HG03196 (cell line): ENCODE data around the gene SUSD2.
"Not testable (repeated sequence)": the region's sequence is repeated elsewhere in the genome, so short reads cannot be mapped to it uniquely, and the experiment has no call there.

Experiments used
- ATAC-seq: cut with Tn5 transposase; IDR thresholded peaks from one replicate; pipeline ENCODE4 v1.9.1; 2021; ENCODE audit not compliant: unreplicated experiment

The SUSD2 gene

GRCh38 chr22:24209016-24209415 lies 27.7 kb downstream of the SUSD2 start:
- ATAC-seq = no peak

GRCh38 chr22:24209687-24210086 lies 28.4 kb downstream of the SUSD2 start:
- no peak for ATAC-seq

GRCh38 chr22:24210409-24210808 lies 29.1 kb downstream of the SUSD2 start:
- ATAC-seq = not testable (repeated sequence)

GRCh38 chr22:24211716-24212115 lies 30.4 kb downstream of the SUSD2 start:
- ATAC-seq = not testable (repeated sequence)

- ATAC-seq = not testable (repeated sequence)
Observed at GRCh38 chr22:24213111-24213510, 31.8 kb downstream of the SUSD2 start.

- ATAC-seq = no peak
Observed at GRCh38 chr22:24214467-24215285, 33.4 kb downstream of the SUSD2 start.

GRCh38 chr22:24216541-24217209 lies 35.4 kb downstream of the SUSD2 start:
- ATAC-seq = no peak

GRCh38 chr22:24217384-24217783 lies 36.1 kb downstream of the SUSD2 start:
- no peak for ATAC-seq

GRCh38 chr22:24219750-24220149 lies 38.5 kb downstream of the SUSD2 start:
- ATAC-seq = no peak

GRCh38 chr22:24224468-24224867 lies 43.2 kb downstream of the SUSD2 start:
- no peak for ATAC-seq

- no peak for ATAC-seq
Observed at GRCh38 chr22:24225044-24225601, 43.8 kb downstream of the SUSD2 start.

GRCh38 chr22:24225951-24226350 lies 44.7 kb downstream of the SUSD2 start:
- no peak for ATAC-seq

- ATAC-seq = no peak
Observed at GRCh38 chr22:24230911-24231656, 49.8 kb downstream of the SUSD2 start.

- no peak for ATAC-seq
Observed at GRCh38 chr22:24231706-24232105, 50.4 kb downstream of the SUSD2 start.

GRCh38 chr22:24232124-24232523 lies 50.8 kb downstream of the SUSD2 start:
- ATAC-seq = no peak

- ATAC-seq = no peak
Observed at GRCh38 chr22:24232725-24233124, 51.4 kb downstream of the SUSD2 start.

- ATAC-seq = no peak
Observed at GRCh38 chr22:24233235-24233634, 51.9 kb downstream of the SUSD2 start.

- ATAC-seq = no peak
Observed at GRCh38 chr22:24233816-24234215, 52.5 kb downstream of the SUSD2 start.

GRCh38 chr22:24235315-24235714 lies 54.0 kb downstream of the SUSD2 start:
- ATAC-seq = no peak

- ATAC-seq = no peak
Observed at GRCh38 chr22:24236656-24237055, 55.4 kb downstream of the SUSD2 start.

- not testable (repeated sequence) for ATAC-seq
Observed at GRCh38 chr22:24238101-24238694, 56.9 kb downstream of the SUSD2 start.
